Effector CD4-positive, alpha-beta T cell (primary cell): ENCODE data around the gene PRPF38B.

Source experiments
- DNase-seq: peaks from one replicate; pipeline ENCODE4 v3.0.0-alpha.2; 2020

Gene PRPF38B

DNA sequence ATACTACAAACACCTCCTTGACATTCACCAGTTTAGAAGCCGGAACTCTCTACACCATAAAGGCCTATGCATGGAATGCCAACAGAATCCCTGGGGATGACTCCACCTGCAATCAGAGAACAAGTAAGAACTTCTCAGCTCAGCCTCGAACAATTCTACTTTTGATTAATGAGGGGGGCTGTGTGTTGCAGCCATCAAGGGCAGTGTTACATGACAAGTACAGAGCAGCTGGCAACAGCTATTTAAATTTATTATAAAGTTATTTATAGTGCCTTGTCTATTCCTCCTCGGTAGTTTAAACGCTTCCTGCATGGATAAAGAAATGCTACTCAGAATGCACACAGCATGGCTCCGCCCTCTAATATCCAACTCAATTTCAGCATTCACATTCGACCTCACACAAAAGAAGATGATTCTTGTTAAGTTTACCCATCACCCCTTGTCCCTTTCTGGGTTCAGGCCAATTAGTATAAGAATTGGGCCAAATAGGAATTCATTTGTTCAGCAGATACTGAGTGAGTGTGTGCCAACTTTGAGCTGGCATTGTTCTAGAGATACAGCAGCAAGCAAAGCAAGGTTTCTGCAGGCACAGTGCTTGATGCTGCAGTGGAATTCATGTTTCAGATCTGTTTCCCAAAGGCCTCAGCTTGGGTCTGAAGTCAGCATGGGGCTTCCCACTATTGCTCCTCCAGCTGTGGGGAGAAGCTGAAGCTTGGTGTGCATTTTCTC lies 27.0 kb downstream of the PRPF38B start:
- DNase-seq: no peak

DNA sequence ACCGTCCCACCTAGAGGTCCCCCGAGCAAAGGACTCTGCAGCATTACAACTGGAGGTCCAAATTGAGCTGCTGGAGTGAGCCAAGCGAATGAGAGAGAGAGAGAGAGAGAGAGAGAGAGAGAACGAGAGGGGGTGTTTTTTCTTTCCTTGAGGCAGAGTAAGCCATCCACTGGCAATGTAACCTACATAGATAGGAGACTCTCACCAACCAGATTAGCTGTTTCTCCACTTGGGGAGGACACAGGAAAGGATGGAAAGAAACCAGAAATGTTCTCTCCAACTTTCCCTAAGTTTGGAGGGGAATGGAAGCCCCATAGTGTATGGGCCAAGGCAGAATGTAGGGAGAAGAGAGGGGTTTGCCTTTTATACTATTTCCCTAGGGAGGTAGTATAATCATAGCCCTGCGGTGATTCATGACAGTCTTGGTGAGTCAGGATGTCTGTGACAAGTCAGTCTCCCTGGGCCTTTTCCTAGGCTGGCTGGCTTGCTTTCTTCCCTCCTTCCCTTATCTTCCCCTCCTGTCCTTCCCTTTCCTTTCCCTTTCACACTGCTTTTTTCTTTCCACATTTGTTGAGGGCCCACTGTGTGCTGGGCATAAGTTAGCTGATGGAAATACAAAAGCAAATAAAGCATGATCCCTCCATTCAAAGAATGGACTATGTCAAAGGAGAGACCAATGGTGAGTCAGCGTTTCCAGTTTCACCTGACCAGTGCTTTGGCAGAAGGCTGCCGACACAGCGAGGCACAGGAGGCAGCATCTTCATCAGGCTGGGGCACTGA lies 27.7 kb downstream of the PRPF38B start:
- no peak for DNase-seq

DNA sequence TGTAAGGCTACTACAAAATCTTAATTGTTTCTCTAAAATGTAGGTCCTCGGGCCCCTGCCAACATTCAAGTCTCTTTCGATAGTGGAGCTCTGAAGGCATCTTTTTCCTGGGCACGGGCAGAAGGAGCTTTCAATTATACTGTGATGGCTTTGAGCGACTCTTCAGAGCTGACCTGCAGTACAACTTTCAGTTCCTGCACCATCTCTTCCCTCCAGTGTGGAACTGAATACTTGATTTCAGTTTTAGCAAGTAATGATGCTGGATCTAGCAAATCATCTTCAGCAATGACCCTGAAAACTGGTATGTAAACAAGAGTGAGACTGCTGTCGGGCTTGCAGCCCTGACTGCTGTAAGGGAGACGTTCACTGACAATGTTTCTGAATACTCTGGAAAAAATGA lies 30.2 kb downstream of the PRPF38B start:
- no peak for DNase-seq

DNA sequence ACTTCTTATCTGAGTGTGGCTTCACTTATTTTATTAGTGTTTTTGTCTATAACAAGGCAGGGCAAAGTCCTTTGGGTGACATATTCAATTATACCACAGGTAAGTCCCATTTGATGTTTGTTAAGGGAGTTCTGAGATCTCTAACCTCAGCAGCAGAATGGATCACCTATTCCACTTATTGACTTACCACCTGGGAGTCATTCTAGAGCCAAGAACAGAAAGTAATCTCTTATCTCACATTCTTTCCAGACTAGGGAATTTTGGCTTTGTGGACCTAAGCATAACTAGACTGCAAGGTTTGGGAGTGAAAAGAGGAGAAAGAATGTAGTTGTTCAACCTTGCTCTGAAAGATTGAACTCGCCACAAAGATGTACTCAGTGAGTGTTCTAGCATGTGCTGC lies 33.8 kb downstream of the PRPF38B start:
- no peak for DNase-seq

DNA sequence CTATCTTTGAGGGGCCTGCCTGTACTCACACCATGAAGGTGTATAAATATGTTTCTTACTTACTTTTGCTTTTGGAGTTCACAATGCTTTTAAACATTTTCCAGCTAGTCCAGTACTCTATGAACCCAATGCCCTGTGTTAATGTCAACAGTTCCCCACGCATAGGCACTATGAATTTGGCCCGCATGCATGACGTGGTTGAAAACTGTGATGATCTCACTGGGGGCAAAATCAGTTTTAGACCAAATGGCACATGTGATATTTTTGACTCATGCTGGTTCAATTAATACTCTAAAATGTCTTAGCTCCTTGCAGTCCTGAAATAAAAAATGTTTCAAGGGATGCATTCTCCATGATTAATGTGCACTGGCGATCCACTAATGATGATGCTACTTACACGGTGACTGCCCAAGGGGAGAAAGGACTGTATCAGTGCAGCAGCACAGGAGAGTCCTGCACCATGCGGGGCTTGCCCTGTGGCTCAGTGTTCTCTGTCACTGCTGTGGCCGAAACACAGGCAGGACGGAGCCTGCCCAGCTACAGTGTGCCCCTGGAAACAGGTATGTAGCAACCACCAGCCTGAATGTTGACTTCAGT lies 36.3 kb downstream of the PRPF38B start:
- no peak for DNase-seq

DNA sequence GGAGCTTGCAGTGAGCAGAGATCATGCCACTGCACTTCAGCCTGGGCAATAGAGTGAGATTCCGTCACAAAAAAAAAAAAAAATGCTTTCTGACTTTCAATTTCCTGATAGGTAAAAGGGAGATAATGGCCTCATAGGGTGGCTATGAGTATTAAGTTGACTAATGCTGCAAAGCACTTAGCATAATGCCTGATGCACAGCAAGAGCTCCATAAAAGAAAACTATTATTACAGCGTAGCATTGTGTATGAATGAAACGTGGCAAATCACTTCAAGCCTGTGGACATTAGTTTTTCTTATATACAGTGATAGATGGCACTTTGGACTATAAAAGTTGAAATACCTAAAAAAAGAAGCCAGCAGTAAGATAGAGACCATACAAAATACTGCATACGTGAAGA lies 37.4 kb downstream of the PRPF38B start:
- DNase-seq: no peak

DNA sequence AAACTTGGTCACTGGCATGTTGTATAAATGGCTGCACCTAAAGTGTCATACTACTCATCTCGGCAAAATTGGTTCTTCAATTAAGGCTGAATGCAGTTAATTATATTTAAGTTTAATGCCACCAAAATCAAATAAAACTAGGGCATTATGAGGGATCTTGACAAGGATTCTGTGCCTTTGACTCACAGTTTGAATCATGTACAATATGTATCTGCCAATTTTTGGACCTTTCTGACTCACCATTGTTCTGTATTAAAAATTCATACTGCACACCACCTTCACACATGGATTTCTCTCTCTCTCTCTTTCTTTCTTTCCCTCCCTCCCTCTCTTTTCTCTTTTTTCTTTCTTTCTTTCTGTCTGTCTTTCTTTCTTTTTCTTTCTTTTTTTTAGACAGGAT lies 40.3 kb downstream of the PRPF38B start:
- no peak for DNase-seq

DNA sequence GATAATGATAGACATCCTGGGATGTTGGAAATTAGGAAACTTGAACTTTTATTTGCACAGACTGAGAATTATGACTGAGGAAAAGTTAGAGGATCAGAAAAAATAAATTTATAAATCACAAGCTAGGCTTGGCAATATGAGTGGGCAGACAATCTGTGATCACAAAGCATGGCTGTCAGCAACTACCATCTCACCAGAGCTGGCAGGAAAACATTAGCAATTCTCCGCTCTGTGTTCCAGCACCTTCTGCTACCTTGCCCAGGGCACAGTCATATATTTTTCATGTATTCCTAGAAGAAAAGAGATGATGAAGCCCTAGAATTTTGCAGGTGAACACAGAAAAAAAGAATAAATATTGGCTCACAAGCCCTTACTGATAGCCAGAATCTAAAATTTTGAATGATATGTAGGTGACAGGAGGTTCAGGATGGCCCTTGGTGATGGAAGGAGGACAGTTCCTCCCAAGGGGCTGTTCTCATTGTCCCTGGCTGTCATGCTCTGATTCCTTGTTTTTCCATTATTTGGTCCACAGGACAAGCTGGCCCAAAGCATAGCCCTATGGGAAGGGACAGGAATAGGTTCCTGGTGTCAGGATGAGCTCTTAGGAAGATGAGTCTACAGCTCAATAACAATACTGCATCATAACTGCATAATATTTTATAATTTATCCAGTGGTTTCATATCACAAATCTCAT lies 42.2 kb downstream of the PRPF38B start:
- DNase-seq: no peak

DNA sequence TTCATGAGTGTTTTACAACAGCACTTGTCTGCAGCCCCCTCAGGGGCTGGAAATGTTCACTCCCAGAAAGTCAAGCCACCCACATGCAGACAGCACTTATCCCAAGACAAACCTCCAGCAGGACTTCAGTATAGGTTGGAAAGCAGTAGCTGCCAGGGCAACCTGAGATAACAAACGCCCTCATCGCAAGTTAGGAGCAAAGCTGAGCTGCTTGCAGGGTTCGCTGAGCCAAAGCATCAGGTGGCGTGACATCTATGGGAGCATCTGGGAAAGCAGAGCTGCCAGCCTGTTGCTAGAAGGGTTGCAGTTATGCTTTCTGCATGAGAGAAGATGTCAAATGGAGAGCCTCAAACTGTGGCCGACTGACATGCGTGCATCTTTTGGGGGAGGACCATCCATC lies 50.1 kb downstream of the PRPF38B start:
- no peak for DNase-seq

DNA sequence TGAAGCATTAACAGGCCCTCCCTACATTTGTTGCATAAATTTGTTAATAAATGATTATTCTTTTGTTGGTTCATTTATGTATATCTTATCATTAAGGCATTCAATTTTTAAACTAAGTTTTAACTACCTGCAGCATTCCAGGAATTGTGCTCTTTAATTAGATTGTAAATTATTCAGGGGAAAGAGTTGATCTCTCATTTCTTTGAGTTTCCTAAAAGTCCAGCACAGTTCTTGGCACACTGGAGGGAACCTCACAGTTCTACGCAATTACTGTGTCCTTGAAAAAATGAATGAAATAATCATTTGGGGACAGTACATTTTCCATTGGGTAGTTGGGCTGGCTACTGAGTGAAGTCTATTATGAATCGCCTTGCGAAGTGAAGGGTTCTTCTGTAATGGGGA lies 53.9 kb downstream of the PRPF38B start:
- no peak for DNase-seq

DNA sequence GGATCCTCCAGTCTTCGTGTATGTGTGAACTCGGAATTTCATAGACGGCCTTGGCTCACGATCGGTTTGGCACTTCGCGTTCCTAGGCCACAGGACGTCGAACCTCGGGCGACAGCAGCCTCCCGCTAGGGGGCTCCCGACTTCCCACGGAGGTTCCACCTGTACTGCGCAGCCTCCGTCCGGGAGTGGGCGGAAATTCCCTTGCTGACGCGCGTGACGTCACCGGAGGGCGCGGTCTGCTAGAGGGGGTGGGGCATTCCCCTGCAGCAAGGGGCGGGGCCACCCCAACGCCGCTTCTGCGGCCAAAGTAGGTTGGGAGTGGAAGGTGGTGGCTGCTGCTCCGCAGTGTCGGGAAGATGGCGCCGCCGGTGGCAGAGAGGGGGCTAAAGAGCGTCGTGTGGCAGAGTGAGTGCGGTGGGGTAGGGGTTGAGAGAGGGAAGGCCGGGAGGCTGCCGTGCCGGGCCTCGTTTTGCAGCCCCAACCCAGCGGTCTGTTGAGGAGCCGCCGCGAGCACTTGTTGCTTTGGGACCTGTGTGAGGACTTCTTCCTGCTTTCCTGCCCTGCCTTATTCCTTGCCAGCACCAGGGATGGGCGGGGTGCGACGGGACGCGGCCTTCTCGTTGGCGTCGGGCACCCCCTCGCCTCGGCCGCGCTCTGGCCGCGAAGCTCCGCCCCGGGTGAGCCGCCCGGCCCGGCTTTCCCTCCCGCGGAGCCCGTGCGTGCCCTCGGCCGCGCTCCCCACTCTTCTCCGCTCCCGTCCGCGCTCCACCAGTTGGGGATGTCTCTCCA lies 54.5 kb downstream of the PRPF38B start, which contains the start of gene STXBP3:
STXBP3 (plus strand) TSS at position 293 of the 789 bp plus-strand sequence; CDS start at position 357, 64 bp downstream.
- peak; percentile 100 for DNase-seq

DNA sequence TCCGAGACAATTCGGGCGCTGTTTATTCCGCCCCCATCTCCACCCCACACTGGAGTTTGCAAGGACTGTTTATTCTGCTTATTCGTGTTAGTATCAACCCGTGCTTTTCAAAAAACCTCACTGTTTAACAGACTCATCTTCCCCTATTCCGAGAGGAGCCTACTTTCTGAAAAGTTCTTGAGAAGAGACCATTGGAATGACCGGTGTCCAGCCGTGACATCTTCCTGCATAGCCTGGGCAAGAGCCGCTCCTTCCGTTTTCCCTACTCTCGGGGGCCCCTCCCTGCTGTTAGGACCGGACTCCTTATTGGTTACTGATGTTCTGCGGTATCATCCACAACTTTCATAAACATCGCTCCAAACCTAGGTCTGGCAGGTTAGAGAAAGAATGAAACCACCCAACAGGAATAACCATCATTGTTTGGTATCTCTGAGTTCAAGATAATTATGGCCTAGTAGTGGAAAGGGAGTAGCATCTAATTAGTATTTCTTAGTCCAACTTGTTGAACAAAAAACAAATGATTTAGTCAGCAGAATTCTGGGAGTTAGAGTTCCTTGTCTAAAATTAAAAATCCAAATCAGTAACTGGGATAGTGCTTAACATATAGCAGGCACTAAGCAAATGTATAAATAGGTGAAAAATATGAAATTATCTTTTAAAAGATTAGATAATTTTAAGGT lies 55.2 kb downstream of the PRPF38B start:
- DNase-seq: peak; percentile 16

DNA sequence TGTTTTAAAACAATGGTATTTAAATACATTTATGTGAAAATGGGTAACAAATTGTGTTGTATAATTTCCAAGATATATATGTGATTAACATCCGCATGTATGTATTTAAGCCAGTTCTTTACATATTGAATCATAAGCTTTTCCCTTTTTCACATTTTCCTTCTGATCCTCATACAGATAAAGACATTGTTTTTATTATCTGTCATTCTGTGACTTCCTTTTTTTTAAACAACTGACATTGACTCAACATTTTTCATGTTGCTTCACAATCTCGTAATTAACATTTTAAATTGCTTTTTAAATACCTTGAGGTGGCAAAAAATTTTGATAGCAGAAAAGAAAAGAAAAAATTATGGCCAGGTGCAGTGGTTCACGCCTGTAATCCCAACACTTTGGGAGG lies 55.8 kb downstream of the PRPF38B start:
- DNase-seq: no peak

DNA sequence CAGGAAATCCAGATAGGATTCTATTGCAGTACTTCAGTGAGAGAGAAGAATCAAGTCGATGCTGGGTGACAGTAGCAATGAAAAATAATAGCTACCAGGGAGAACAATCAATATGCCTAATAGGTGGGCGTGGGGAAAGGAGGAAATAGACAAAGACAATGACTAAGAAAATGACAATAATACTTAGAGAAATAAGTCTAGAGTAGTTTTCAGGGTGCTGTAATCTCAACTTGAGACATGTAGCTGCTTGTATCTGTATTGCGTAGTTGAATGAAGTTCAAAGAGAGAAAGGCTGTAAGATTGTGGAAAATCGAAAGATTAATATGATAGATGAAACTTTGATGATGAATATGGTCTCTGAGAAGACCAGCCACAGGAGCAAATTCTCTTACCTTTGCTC lies 57.0 kb downstream of the PRPF38B start:
- no peak for DNase-seq

DNA sequence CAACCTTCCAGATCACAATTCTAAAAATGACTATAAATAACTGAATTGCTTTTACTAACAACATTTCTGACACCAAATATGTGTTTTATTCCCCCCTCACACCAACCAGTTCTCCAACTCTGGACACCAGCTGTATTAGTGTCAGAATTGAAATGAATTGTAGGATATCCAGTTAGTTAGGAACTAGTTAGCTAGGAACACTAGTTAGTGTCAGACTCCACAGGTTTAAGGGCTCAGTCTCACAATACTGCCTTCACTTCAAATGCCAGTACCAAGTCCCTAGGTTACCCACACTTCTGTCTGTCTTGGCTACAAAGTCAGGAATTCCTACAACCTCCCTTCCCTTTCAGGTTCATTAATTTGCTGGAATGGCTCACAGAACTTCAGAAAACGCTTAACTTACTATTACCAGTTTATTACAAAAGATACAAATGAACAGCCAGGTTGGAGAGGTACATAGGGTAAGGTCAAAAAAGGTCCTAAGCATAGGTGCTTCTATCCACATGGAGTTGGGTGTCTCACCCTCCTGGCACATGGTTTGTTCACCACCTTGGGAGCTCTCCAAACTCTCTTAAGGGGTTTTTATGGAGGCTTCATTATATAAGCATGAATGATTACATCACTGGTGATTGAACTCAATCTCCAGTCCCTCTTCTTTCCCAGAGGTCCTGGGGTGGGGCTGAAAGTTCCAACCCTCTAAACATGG lies 58.5 kb downstream of the PRPF38B start:
- no peak for DNase-seq
